Lower leg skin (tissue), 3 donors: ENCODE results near the gene WNK2.

ENCODE experiments used
- POLR2A ChIP-seq, 2 donors: fragments of 450-650 bp; IDR thresholded peaks; one replicate each; pipeline ENCODE4 v1.6.1; 2016 to 2017; ENCODE audit warnings: antibody characterized with exemption in 2 of 2, mild to moderate bottlenecking in 1 of 2, moderate library complexity in 1 of 2
- TF ChIP-seq, protein P1 (sequence below), 3 donors: fragments of 450-650 bp; IDR thresholded peaks; one replicate each; pipeline ENCODE4 v1.5.1; 2016; ENCODE audit warnings: antibody characterized with exemption in 3 of 3, mild to moderate bottlenecking in 3 of 3, moderate library complexity in 2 of 3

DNA sequence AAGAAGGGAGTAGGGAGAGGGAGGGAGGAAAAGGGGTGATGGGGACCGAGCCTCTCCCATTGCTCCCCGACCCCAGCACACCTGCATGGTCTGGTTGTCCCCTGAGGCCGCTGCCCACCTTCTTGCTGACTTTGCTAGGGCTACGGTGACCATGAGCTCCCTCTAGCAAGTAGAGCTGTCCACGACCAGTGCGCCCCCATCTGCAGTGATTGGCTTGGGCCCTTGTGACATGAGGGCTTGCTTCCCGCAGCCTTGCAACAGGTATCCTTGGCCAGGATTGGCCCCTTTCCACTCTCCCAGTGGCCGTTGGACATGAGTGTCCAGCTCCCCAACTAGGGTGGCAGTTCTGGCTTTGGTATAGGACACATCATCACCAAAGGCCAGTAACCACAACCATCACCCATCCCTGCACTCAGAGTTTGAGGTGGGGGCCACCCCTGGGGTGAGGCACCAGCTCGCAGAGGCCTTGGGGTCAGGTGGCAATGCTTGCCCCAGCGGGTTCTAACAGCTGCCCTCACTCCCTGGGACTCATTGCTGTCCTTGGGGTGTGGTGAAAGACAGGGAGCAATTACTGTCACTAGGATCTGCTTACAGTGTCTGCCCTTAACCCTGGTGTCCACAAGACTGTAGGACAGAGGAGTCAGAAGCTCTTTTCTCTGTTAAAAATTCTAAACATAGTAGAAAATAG is 32.7 kb upstream of the WNK2 start:
- no peak for TF ChIP-seq POLR2A (IDR thresholded peaks at IDR 0.05)
- TF ChIP-seq, protein P1, sequence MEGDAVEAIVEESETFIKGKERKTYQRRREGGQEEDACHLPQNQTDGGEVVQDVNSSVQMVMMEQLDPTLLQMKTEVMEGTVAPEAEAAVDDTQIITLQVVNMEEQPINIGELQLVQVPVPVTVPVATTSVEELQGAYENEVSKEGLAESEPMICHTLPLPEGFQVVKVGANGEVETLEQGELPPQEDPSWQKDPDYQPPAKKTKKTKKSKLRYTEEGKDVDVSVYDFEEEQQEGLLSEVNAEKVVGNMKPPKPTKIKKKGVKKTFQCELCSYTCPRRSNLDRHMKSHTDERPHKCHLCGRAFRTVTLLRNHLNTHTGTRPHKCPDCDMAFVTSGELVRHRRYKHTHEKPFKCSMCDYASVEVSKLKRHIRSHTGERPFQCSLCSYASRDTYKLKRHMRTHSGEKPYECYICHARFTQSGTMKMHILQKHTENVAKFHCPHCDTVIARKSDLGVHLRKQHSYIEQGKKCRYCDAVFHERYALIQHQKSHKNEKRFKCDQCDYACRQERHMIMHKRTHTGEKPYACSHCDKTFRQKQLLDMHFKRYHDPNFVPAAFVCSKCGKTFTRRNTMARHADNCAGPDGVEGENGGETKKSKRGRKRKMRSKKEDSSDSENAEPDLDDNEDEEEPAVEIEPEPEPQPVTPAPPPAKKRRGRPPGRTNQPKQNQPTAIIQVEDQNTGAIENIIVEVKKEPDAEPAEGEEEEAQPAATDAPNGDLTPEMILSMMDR (IDR thresholded peaks at IDR 0.05), result no peak
